Activated B cell treated with CpG ODN at 0.5 μM for 24 hours (primary cell): Measurements from ENCODE around the gene PCNT. TPM values are rescaled to one million over a fixed set of nuclear protein-coding genes. Genes with fewer than 3 reads are reported as not detected.

Experiments
- ATAC-seq: fragments of 200-7000 bp; cut with Tn5 transposase; one replicate; pipeline ENCODE4 v1.10.0; 2021; ENCODE audit warnings: low read depth, mild to moderate bottlenecking, moderate library complexity
- CTCF ChIA-PET: fragments of 350-600 bp; sonication (Branson Sonifier 250); formaldehyde crosslinking; loops from one replicate; lab custom pipeline; 2021; ENCODE audit warnings: antibody characterized with exemption; lab: Charles Lee
- POLR2A ChIA-PET: fragments of 350-600 bp; sonication (Branson Sonifier 250); formaldehyde crosslinking; loops from one replicate; lab custom pipeline; 2021; ENCODE audit warnings: antibody characterized with exemption; lab: Charles Lee
- DNase-seq: peaks from one replicate; pipeline ENCODE4 v3.0.0; 2022
- H3K27ac Mint-ChIP-seq: one replicate; pipeline ENCODE4 v1.8.0; 2020; ENCODE audit warnings: mixed read lengths
- H3K27me3 Mint-ChIP-seq: one replicate; pipeline ENCODE4 v1.8.0; 2021; ENCODE audit warnings: mixed read lengths
- H3K36me3 Mint-ChIP-seq: one replicate; pipeline ENCODE4 v1.8.0; 2021; ENCODE audit warnings: low read depth, mixed read lengths
- H3K4me1 Mint-ChIP-seq: one replicate; pipeline ENCODE4 v1.8.0; 2021; ENCODE audit warnings: mixed read lengths
- H3K4me3 Mint-ChIP-seq: one replicate; pipeline ENCODE4 v1.8.0; 2020; ENCODE audit warnings: mild to moderate bottlenecking, mixed read lengths
- H3K9me3 Mint-ChIP-seq: one replicate; pipeline ENCODE4 v1.8.0; 2020; ENCODE audit warnings: mixed read lengths
- intact Hi-C: fragments of 100-400 bp; cut with micrococcal nuclease; formaldehyde crosslinking; loops from one replicate; pipeline ENCODE4 v1.15.1; 2024
- total RNA-seq: library from RNA; stranded (reverse); gene quantifications from 2 replicates; pipeline ENCODE4 v1.2.3, GENCODE V29; 2022
- TF ChIP-seq, protein P1 (sequence below): fragments of 200-600 bp; IDR thresholded peaks from one replicate; pipeline ENCODE4 v1.8.0; 2022; ENCODE audit warnings: antibody characterized with exemption, mild to moderate bottlenecking

PCNT gene
- total RNA-seq, 1 donor from 2014 or later: 39.7 TPM

DNA sequence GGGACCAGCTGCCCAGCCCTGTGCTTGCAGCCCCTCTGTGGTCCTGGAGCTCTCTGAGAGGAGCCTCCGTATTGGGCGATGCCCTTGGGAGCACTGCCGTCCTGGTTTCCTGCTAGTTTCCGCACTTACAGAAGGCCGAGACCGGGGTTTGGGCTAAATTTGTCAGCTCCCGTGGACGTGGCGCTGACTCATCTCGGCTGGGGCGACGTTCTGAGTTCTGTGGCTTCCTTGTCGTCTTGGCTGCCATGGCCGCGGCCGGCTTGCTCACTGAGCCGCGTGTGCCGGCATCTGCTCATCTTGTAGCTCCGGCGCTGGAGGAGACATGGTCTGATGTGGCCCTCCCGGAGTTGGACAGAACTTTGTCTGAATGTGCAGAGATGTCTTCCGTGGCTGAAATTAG is 64.9 kb downstream of the PCNT start:
- ATAC-seq (no peak), DNase-seq (no peak)
- ChIA-PET POLR2A (no interaction called here), CTCF (no interaction called here)
- H3K4me1 Mint-ChIP-seq: no peaks in the 10 kb centered on the region
- H3K27ac Mint-ChIP-seq: no peak overlapping the region
- H3K4me3 Mint-ChIP-seq: no peak overlapping the region
- H3K9me3 Mint-ChIP-seq: no peaks in the 10 kb centered on the region
- peaks cover 78% of the 10 kb centered on the region for H3K36me3 Mint-ChIP-seq
- H3K27me3 Mint-ChIP-seq: no peaks in the 10 kb centered on the region
- intact Hi-C loops: no loop called here
- TF ChIP-seq, protein P1, sequence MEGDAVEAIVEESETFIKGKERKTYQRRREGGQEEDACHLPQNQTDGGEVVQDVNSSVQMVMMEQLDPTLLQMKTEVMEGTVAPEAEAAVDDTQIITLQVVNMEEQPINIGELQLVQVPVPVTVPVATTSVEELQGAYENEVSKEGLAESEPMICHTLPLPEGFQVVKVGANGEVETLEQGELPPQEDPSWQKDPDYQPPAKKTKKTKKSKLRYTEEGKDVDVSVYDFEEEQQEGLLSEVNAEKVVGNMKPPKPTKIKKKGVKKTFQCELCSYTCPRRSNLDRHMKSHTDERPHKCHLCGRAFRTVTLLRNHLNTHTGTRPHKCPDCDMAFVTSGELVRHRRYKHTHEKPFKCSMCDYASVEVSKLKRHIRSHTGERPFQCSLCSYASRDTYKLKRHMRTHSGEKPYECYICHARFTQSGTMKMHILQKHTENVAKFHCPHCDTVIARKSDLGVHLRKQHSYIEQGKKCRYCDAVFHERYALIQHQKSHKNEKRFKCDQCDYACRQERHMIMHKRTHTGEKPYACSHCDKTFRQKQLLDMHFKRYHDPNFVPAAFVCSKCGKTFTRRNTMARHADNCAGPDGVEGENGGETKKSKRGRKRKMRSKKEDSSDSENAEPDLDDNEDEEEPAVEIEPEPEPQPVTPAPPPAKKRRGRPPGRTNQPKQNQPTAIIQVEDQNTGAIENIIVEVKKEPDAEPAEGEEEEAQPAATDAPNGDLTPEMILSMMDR: no peak

DNA sequence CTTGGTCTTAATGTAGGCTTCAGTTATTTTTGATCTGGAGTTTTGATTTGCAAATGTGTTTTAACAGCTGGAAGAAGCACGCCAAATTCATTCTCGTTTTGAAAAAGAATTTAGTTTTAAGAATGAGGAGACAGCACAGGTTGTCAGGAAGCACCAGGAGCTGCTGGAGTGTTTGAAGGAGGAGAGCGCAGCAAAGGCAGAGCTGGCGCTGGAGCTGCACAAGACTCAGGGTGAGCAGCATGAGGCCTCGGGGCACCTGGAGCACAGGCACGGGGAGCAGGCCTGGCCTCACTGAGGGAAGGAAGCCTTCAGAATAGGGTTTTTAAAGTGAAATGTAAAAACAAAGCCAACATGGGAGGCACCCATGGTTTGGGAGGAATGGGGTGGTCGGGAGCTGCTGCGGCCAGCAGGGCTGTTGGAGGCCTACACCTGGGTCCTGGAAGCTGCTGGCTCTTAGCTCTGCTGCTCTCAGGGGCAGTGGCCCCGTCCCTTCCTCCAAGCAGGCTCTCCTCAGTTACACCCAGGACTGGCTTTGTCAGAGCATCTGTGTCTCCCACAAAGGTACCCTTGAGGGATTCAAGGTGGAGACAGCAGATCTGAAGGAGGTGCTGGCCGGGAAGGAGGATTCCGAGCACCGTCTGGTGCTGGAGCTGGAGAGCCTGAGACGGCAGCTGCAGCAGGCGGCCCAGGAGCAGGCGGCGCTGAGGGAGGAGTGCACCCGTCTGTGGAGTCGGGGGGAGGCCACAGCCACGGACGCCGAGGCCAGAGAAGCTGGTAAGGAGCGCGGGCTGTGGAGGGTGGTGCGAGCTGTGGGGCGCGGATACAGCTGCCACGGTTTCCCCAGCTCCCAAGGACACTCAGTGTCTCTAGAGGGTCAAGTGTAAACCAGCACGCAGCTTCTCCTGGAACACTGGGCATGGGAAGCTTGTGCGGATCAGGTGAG is 66.9 kb downstream of the PCNT start:
- DNase-seq: no peak
- peaks cover 71% of the 10 kb centered on the region for H3K36me3 Mint-ChIP-seq
- H3K27ac Mint-ChIP-seq: no peak overlapping the region
- ChIA-PET CTCF (interaction anchor here (0.6 kb wide), 1 partner anchor 197 kb away, joined by 3 read pairs; no protein-coding TSS in a partner anchor), POLR2A (no interaction called here)
- no peak overlapping the region for H3K4me3 Mint-ChIP-seq
- H3K27me3 Mint-ChIP-seq: no peaks in the 10 kb centered on the region
- ATAC-seq: no peak
- no peaks in the 10 kb centered on the region for H3K4me1 Mint-ChIP-seq
- intact Hi-C loops: no loop called here
- H3K9me3 Mint-ChIP-seq: no peaks in the 10 kb centered on the region
- TF ChIP-seq, protein P1: no peak

DNA sequence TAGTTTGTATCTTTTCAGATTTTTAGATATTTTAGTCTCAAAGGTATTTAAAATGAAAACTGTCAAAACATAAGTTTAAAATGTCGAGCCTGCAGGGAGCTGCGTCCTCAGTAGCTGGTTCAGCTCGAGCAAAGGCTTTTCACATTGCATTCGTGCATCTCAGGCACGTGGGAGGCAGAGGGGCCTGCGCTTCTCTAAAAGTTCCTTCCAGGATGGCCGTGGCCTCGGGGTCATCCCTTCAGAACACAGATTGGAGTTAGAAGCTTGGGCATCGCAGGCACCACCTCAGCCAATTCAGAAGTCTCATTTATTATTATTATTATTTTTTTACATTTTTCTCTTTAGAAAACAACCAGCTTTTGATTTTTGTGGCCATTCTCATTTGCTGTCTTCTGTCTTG is 67.8 kb downstream of the PCNT start:
- Mint-ChIP-seq H3K27me3 (no peaks in the 10 kb centered on the region), H3K27ac (no peak overlapping the region), H3K36me3 (peaks cover 65% of the 10 kb centered on the region), H3K4me1 (no peaks in the 10 kb centered on the region), H3K9me3 (no peaks in the 10 kb centered on the region), H3K4me3 (no peak overlapping the region)
- intact Hi-C loops: no loop called here
- DNase-seq: no peak
- TF ChIP-seq, protein P1: no peak
- CTCF ChIA-PET: interaction anchor here (0.5 to 0.6 kb wide), 2 partner anchors 106 to 198 kb away, joined by 3 read pairs; partner anchors contain the start of gene MCM3AP
- ATAC-seq: no peak
- POLR2A ChIA-PET: no interaction called here

- CTCF ChIA-PET: no interaction called here
- ATAC-seq (no peak), DNase-seq (no peak)
- POLR2A ChIA-PET: no interaction called here
- TF ChIP-seq, protein P1: no peak
- Mint-ChIP-seq H3K27ac (no peak overlapping the region), H3K9me3 (no peaks in the 10 kb centered on the region), H3K4me1 (no peaks in the 10 kb centered on the region), H3K36me3 (peaks cover 70% of the 10 kb centered on the region), H3K27me3 (no peaks in the 10 kb centered on the region), H3K4me3 (no peak overlapping the region)
- intact Hi-C loops: no loop called here
Observed at GRCh38 chr21:46392921-46393320, 69.0 kb downstream of the PCNT start.

- intact Hi-C loops: no loop called here
- H3K27me3 Mint-ChIP-seq: no peaks in the 10 kb centered on the region
- TF ChIP-seq, protein P1: no peak
- H3K9me3 Mint-ChIP-seq: no peaks in the 10 kb centered on the region
- CTCF ChIA-PET: no interaction called here
- ATAC-seq: no peak
- H3K4me3 Mint-ChIP-seq: no peak overlapping the region
- POLR2A ChIA-PET: no interaction called here
- H3K36me3 Mint-ChIP-seq: peaks cover 72% of the 10 kb centered on the region
- DNase-seq: no peak
- H3K27ac Mint-ChIP-seq: no peak overlapping the region
- H3K4me1 Mint-ChIP-seq: no peaks in the 10 kb centered on the region
Observed at GRCh38 chr21:46393451-46393940, 69.5 kb downstream of the PCNT start.
